Fibroblast of peridontal ligament (primary cell): Measurements from ENCODE around the gene PCGF3.
A peak's percentile ranks its signal among the peaks of the same experiment; 100 is the strongest.

Source experiments
- DNase-seq: peaks from one replicate; pipeline ENCODE4 v3.0.0-alpha.2; 2010; ENCODE audit errors: extremely low read depth

PCGF3 gene

GRCh38 chr4:780716-781492 is 75.3 kb downstream of the PCGF3 start:
- DNase-seq = no peak

GRCh38 chr4:781493-782216 is 76.0 kb downstream of the PCGF3 start:
- peak; percentile 98 for DNase-seq

DNA sequence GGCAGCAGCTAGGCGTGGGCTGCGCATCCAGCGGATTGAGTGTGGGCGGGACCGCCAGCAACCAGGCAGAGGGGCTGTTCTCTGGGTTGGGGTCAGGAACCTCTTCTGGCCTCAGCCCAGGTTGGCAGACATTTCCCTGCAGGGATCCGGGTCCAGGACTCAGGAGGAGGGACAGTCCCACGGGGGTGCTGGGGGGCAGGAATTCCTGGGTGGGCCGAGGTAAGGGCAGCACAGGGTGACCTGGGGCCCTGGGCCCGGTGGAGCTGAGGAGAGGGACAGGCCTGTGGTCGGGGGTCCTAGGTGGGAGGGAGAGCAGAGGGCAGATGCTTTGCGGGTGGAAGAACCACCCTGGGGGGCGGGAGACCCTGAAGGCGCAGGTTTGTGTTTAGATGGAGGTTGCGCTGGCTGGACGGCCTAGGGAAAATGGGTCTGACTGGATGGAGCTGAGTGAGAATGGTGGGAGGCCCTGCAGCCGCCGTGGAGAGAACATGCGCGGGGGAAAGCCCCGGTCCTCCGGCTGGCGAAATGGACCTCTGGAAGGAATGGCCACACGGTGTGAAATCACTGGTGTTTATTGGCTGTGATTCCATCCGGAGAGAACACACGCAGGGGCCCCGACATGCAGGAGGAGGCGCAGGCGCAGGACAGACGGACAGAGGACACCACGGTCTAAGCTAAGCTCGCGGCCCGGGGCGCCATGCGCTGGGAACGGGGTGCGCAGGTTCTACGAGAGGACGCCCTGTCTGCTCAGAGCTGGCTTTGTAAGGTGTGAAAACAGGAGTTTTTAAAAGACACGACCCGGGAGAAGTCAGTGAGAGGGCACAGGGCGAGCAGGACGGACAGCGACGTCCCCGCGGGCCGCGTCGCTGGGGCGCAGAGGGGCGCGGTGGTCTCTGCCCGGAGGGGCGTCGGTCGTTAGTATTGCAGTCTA is 79.0 kb downstream of the PCGF3 start:
- no peak for DNase-seq

GRCh38 chr4:785332-786073 is 79.9 kb downstream of the PCGF3 start:
- DNase-seq = no peak

DNA sequence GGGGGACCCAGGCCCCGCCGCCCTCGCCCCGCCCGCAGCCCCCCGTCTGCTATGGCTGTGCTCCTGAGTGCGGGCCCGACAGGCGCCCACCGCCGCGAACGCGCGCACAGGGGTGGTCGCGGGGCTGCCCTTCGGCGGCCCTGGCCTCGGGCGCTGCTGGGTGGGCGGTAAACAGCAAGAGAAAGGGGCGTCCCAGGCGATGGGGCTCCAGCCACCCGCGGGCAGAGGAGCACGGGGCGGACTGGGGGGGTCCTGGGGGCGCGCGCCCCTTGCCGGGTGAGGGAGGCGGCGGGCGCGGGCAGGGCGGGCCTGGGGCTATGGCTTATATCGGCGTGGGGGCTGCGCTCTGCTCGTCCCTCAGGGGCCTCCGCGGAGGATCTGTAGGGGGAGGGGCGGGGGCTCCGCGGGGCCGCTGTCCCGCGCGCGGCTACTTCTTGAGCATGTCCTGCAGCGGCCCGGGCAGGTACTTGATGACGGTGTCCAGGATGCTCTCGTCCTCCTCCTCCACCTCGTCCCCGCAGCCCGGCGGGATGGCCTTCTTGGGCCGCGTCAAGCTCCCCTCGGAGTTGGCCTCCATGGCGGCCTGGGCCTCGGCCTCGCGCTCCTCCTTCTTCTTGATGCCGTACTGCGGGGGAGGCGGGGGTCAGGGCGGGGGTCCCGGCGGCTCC is 80.6 kb downstream of the PCGF3 start:
- no peak for DNase-seq

DNA sequence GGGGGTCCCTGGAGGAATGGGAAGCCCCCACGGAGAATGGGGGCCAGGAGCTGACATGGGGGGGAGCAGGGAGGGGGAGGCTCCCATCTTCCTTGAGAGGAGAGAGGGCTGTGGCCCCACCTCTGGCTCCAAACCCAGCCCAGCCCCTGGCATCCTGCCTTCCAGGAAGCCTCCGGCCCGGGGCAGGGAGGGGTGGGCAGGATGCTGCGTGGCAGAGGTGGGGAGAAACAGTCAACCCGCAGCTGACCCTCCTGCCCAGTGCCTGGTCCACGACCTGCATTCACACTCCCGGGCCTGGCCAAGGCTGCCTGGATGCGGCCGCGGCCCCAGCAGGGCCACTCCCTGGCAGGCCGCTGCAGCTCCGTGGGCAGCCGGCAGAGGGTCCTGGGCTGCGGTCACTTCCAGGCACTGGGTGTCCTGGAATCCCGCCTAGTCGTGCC is 81.2 kb downstream of the PCGF3 start:
- no peak for DNase-seq

GRCh38 chr4:787561-787981 is 81.9 kb downstream of the PCGF3 start:
- DNase-seq = no peak

DNA sequence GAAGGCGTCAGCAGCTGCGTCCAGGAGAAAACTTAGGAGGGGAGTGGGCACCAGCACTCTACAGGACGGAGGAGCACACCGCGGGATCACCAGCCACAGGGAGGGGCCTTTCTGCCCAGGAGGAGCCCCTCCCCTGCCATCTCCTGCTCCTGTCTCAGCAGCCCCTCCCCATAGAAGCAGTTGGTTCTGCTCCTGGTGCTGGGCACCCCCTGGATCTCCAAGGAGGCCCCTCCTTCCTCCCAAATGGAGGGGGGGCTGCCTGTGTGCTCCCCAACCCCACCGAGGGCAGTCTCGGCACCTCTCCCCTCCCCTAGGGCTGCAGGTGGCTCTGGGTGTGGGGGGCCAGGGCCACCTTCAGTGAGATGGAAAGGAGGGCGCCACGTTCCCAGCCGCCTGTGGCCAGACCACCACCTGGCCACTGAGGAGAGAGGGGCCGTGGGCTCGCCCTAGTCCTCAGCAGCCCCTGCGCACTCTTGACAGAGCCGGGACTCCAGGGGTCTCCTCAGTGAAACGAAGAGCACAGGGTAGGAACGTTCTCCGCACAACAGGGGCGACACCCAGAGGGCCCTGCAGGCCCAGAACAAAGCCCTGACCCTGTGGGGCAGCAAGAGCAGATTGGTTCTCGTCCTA is 82.5 kb downstream of the PCGF3 start:
- DNase-seq = no peak

DNA sequence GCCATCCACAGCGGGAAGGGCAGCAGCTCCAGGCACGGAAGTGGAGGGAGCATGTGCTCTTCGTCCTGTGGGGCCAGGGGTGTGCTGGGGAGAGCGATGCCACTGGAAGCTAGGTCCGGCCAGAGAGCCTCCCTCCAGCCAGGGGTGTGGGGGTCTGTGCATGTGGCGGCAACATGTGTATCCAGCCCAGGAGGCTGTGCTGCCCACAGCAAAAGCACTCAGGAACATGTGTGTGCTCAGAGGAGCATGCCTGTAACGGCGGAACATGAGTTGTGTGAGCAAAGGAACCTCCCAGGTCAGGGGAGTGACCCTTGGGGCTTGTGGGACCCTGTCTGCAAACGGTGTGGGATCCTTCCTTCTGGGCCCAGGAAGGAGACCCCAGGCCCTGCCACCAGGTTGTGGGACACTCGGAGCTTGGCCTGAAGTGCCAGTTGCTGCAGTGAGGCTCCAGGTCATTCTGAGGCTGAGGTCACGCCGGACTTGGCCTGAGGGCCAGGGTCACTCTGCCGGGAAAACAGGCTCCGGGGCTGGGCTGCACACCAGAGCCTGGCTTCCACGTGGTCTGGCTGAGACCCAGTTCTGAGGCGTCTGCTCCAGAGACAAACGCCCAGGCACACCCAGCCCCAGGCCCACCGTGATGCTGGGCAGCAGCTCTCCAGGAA is 83.1 kb downstream of the PCGF3 start:
- DNase-seq = no peak

GRCh38 chr4:789571-790465 is 84.2 kb downstream of the PCGF3 start:
- DNase-seq = no peak

- DNase-seq = no peak
Measured at GRCh38 chr4:790466-790820, 84.8 kb downstream of the PCGF3 start.

- DNase-seq = no peak
Measured at GRCh38 chr4:791252-791897, 85.7 kb downstream of the PCGF3 start.

GRCh38 chr4:791898-792625 is 86.4 kb downstream of the PCGF3 start:
- DNase-seq = no peak

DNA sequence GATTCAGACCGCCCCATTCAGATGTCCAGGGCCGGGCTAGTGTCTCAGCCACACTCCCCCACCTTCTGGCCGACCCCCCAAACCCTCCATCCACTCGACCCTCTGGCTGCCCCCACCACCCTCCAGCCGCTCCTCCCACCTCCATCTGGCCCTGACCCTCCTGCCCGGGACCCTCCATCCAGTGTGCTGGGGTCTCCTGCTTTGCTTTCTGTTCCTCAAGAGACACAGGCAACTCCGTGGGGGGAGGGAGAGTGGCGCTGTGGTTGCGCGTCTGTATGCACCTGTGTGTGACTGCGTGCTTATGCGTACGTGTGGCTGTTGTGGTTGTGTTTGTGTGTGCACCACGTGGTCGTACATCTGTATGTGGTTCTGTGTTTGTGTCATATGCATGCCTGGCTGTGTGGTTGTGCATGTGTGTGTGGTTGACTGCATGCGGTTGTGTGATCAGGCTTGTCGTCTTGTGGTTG is 87.0 kb downstream of the PCGF3 start:
- no peak for DNase-seq

DNA sequence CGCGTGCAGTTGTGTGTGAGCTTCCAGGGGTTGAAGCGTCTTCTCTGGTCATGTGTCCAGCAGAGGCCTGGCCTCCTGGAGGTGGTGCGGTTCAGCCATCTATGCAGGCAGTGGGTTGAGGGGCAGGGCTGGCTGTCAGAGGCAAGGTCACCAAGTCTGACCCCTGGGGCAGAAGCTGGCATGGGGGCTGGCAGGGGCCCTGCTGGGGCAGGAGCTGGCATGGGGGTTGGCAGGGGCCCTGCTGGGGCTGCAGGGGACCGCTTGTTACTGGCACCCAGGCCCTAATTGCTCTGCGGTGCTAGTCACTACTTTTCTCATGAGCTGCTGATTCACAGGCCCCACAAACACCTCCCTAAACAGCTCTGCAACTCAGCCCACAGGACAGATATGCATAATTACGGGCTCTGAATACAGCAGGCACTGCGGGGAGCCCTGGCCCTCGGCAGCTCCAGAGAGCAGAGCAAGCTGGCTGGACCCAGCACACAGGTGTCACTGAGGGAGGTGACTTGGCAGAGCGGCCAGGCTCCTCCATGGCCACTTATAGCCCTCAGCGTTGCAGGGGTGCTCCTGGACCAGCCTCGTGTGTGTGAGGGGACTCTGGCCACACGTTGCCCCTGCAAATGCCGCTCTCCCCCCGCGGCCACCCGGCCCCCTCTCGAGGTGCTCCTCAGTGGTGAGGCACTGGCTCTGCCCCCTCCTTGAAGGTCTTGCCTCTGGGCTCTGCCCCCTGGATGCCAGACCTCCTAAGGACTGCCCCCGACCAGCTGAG is 87.6 kb downstream of the PCGF3 start:
- no peak for DNase-seq

DNA sequence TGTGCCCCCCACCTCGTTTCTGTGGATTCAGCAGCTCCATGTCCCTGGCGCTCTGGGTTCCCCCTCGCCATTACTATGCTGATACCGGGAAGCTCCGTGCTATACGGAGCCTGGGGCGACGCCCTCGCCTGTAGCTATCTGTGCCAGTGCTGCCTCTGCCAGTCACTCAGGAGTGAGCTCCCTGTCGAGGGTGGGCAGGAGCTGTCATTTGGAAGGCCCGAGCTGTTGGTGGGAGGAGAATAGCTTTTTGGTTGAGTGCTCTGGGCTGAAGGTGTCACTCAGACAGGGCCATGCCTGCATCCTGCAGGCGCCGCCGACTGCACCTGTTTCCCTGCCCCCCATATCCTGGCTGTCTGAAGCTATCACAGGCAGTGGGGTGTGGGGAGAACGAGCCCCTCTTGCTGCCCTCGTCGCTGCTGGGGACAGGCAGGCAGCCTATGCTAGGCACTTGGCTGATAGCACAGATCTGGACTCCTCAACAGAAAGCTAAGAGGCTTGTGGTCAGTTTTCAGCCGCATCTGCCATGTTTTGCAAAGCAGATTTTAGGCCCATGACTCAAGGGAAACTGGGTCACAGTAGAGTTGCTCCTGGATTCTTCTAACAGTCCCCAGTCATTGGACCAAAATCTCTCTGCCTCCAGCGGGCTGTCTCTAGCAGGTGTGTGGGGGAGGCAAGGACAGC is 88.4 kb downstream of the PCGF3 start:
- DNase-seq = peak; percentile 18
